ENCODE results near the gene LINGO3.

LINGO3 gene

DNA sequence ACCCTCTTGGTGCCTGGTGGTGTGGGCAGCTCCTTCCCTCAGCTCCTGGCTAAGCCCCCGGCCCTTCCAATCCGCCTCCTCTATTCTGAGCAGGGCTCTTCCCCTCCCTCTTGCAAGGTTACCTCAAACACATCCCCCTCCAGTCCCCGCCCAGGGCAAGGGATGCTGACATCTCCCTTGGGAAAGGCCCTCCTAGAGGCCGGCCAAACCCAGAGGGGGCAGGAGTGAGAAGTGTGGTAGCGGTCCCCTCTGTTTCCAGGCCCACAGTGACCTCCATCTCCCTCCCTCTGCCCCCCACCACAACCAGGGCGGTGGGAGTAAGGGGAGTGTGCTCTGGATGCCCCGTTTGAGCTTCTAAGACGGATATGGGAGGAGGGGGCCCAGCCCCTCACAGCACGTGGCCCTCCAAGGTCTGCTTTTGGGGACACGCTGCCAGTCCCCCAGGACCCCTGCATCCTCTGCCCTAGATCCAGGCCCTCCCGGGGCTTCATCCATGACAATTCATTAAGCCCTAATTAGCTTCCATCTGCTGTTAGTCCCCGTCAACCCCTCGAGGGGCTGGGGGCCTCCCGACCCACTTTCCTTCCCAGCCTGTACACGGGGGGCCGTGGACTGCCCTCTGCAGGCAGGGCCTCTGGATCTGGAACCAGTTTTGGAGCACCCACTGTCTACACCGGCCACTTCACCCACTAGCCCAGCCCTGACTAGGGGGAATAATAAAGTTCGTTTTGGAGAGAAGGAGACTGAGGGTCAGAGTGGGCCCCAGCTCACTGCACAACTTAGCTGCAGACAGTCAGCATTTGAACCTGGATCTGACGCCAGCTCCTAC is 2.3 kb downstream of the LINGO3 start:
- no peak for TF ChIP-seq CTCF (IDR thresholded peaks at IDR 0.05; ENCODE audit: control insufficient read depth, extremely low read depth, insufficient read depth)
- H3K4me3 ChIP-seq (ENCODE audit: low read depth, low read length), result no peak overlapping the region

GRCh38 chr19:2303211-2303798 is 4.6 kb downstream of the LINGO3 start:
- DNase-seq (ENCODE audit: low read depth), result no peak
- no peak for TF ChIP-seq CTCF (IDR thresholded peaks at IDR 0.05; ENCODE audit: control insufficient read depth, extremely low read depth, insufficient read depth)
- no peak overlapping the region for H3K4me3 ChIP-seq (ENCODE audit: low read depth, low read length)

More for the DNA sequence above, 2.3 kb downstream of the LINGO3 start:
- no peak for DNase-seq (ENCODE audit: low read depth)

DNA sequence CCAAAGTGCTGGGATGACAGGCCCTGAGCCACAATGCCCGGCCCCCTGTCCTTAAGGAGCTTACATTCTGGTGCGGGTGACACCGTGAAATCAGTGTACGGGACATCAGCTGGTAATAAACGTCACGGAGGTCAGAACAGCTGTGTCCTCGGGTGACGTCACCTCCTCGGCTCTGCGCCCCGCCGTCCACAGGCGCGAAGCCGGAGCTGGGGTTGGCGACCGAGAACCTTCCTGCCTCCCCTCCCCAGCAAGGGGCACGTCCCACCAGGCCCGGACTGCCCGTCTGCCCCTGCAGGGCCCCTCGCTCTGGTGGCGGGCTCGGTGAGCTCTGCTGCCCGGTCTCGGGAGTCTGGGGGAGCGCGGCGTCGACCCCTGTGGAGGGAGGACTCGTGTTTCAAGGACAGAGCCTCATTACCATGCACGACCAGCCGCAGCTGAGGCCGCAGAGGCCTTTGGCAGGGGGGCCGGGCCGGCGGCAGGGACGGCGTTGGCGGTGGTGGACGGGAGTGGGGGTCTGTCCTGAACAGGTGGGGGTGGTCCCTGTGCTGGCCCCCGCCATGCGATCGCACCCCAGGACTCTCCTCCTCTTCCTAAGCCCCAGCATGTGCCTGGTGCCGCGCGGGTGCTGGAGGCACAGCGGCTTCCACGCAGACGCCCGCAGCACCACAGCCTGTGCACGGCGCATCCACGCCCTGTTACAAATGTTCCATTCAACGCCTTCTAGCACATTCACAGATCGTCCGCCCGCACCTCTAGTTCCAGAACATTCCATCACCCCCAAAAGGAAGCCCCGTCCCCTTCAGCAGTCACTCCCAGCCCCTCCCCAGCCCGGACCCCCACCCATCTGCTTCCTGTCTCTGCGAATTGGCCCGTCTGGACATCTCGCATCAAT is 5.4 kb downstream of the LINGO3 start:
- no peak overlapping the region for H3K4me3 ChIP-seq (ENCODE audit: low read depth, low read length)
- DNase-seq (ENCODE audit: low read depth), result no peak

GRCh38 chr19:2300533-2300932 is 7.4 kb downstream of the LINGO3 start:
- H3K4me3 ChIP-seq (ENCODE audit: low read depth, low read length), result no peak overlapping the region

More for the DNA sequence above, 5.4 kb downstream of the LINGO3 start:
- no peak for TF ChIP-seq CTCF (IDR thresholded peaks at IDR 0.05; ENCODE audit: control insufficient read depth, extremely low read depth, insufficient read depth)

DNA sequence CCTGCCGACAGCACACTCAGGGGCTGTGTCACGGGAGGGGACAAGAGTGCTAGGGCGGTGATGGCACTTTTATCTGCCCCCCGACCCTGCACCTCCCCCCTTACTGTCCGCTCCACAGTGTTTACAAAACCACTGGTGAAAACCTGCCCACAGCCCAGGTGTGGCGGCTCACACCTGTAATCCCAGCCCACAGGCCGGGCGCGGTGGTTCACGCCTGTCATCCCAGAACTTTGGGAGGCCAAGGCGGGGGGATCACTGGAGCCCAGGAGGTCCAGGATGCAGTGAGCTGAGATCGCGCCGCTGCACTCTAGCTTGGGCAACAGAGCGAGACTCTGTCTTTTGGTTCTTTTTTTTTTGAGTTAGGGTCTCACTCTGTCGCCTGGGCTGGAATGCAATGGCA is 11.8 kb downstream of the LINGO3 start:
- H3K4me3 ChIP-seq (ENCODE audit: low read depth, low read length), result no peak overlapping the region
- no peak for DNase-seq (ENCODE audit: low read depth)
- no peak for TF ChIP-seq CTCF (IDR thresholded peaks at IDR 0.05; ENCODE audit: control insufficient read depth, extremely low read depth, insufficient read depth)

More at GRCh38 chr19:2300533-2300932, 7.4 kb downstream of the LINGO3 start:
- DNase-seq (ENCODE audit: low read depth), result no peak
- no peak for TF ChIP-seq CTCF (IDR thresholded peaks at IDR 0.05; ENCODE audit: control insufficient read depth, extremely low read depth, insufficient read depth)

DNA sequence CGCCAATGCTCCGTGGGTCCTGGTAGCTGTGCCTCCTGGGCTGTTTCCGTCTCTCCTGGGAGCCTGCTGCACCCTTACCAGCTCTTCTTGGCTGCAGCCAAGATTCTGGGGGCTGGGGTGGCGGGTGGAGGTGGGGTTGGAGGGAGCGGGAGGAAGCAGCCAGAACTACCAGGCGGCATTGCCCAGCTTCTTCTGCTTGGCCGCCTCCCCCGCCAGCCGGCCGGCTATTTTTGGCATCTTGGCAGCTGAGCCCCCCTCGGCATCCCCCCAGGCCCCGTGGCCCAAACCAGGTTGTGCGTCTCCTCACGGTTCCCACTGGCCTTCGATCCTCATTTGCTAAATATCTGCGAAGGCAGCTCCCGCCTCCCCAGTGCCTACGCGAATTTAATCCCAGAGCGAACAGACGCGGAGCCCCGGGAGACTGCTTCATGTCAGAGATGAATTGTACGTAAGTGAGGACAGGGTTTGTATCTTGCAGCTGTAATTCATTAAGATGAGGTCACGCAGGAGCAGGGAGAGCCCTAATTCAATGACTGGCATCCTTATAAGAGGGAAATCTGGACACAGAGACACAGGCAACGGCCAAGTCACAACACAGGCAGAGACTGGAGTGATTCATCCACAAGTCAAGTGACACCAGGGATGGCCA is 13.1 kb downstream of the LINGO3 start:
- no peak for DNase-seq (ENCODE audit: low read depth)
- no peak overlapping the region for H3K4me3 ChIP-seq (ENCODE audit: low read depth, low read length)

More for the DNA sequence above, 13.1 kb downstream of the LINGO3 start:
- no peak for TF ChIP-seq CTCF (IDR thresholded peaks at IDR 0.05; ENCODE audit: control insufficient read depth, extremely low read depth, insufficient read depth)

Data from LNCaP clone FGC (cell line).